ENCODE data around the gene IFNAR2. TPM values are rescaled to one million over a fixed set of nuclear protein-coding genes. Genes with fewer than 3 reads are reported as not detected.

The IFNAR2 gene
- total RNA-seq, 1 experiment from 2014 or later, result 12.3 TPM

GRCh38 chr21:33201956-33202355, 27.8 kb upstream of the IFNAR2 start:
- no peak overlapping the region for H3K4me2 ChIP-seq (ENCODE audit: low read length)
- no peaks in the 10 kb centered on the region for H3K79me2 ChIP-seq (ENCODE audit: insufficient read depth, low read length)
- no peak overlapping the region for H3K27ac ChIP-seq (ENCODE audit: low read depth, low read length)
- no peak for ATAC-seq
- H3K4me1 ChIP-seq (ENCODE audit: control insufficient read depth in 1 of 2, insufficient read depth in 2 of 2, low read length in 2 of 2), result peaks cover 6 to 28% of the 10 kb centered on the region in 2 experiments
- no peaks in the 10 kb centered on the region for H3K27me3 ChIP-seq (ENCODE audit: insufficient read depth, low read length)
- ChIA-PET CTCF (no interaction called here), POLR2A (no interaction called here), RAD21 (ENCODE audit: low non-redundant PET in 1 of 2, low total read pairs in 2 of 2, uncharacterized antibody in 2 of 2, unreplicated experiment in 2 of 2) (no interaction called here)
- no peak overlapping the region for H2AFZ ChIP-seq (ENCODE audit: low read depth, low read length, poor library complexity, severe bottlenecking)
- intact Hi-C loops (cut with micrococcal nuclease), result no loop called here
- H3K36me3 ChIP-seq (ENCODE audit: control insufficient read depth in 1 of 2, insufficient read depth in 2 of 2, low read length in 2 of 2), result no peaks in the 10 kb centered on the region
- no peaks in the 10 kb centered on the region for H3K9me2 ChIP-seq (ENCODE audit: insufficient read depth)
- no peaks in the 10 kb centered on the region for H3K9me3 ChIP-seq (ENCODE audit: control insufficient read depth in 1 of 2, insufficient read depth in 1 of 2, low read depth in 1 of 2, low read length in 2 of 2)
- TF ChIP-seq TCF7L2 (IDR thresholded peaks at IDR 0.05; ENCODE audit: borderline replicate concordance, extremely low read depth, insufficient read depth, insufficient read length) (no peak), SP1 (IDR thresholded peaks at IDR 0.05; ENCODE audit: low read depth) (no peak), RAD21 (IDR thresholded peaks at IDR 0.05; ENCODE audit: low read depth) (no peak), ELF1 (IDR thresholded peaks at IDR 0.05; ENCODE audit: borderline replicate concordance, low read depth) (no peak), ZBTB33 (IDR thresholded peaks at IDR 0.05; ENCODE audit: extremely low read depth, insufficient replicate concordance, low read length) (no peak), JUND (IDR thresholded peaks at IDR 0.05) (no peak), ZFX (IDR thresholded peaks at IDR 0.05) (no peak), YY1 (IDR thresholded peaks at IDR 0.05; ENCODE audit: extremely low read depth, insufficient replicate concordance, low read depth, low read length) (no peak), MAX (IDR thresholded peaks at IDR 0.05) (no peak), EZH2phosphoT487 (IDR thresholded peaks at IDR 0.05; ENCODE audit: borderline replicate concordance) (no peak), CBX3 (IDR thresholded peaks at IDR 0.05; ENCODE audit: low read depth) (no peak), SRF (IDR thresholded peaks at IDR 0.05; ENCODE audit: low read depth) (no peak), SIN3A (IDR thresholded peaks at IDR 0.05; ENCODE audit: low read depth) (no peak), EZH2 (IDR thresholded peaks at IDR 0.05) (no peak), REST (IDR thresholded peaks at IDR 0.05; ENCODE audit: low read depth) (no peak), EGR1 (IDR thresholded peaks at IDR 0.05; ENCODE audit: low read depth) (no peak)
- DNase-seq (ENCODE audit: low read depth, low spot score), result no peak
- no peaks in the 10 kb centered on the region for H4K20me1 ChIP-seq (ENCODE audit: insufficient read depth)
- no peak overlapping the region for H3K4me3 ChIP-seq (replicated peaks in 1 of 2; ENCODE audit: low read depth in 1 of 2, low read length in 2 of 2)
- no TSS peak for BruUV-seq (replicated peaks)
- no peak overlapping the region for H3K9ac ChIP-seq (ENCODE audit: low read length)
